LNCAP (cell line): Measurements from ENCODE around the gene GCNT1.

Experiments used
- TF ChIP-seq, protein P1 (sequence below): fragments of 450-650 bp; IDR thresholded peaks from 2 replicates; pipeline ENCODE4 v1.5.1; 2017; ENCODE audit warnings: mild to moderate bottlenecking

Gene GCNT1

DNA sequence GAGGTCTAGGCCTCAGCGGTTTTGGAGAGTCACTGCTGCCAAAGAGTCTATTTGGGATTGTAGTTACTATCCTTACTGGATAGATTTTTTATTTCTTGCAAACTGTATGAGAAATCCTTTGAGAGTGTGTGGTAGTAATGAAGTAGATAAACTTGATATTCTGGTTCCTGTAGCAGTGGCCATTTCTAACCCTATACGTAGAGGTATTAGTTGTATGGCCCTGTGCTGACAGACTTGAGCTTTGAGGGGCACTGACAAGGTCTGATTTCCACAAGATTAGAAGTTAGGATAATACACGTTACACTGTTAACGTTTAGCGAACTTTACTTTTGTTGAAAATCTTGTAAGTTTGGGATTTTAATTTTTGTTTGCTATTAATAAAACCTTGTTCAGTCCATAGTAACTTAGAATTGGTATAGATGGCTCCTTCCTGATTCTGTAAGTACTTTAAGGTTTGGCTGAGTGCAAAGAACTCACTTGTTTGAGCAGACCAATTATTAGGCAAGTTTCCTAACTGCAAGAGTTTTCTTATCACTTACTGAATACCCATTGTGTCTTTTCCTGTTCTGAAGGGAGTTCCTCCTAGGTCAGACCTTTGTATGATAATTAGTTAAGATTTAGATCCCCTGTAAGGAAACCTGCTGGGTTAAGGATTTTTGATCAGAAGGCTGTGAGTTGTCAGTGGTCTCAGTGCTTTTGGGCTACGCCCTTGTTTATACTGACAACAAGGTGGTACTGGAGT is 31.4 kb downstream of the GCNT1 start:
- TF ChIP-seq, protein P1, sequence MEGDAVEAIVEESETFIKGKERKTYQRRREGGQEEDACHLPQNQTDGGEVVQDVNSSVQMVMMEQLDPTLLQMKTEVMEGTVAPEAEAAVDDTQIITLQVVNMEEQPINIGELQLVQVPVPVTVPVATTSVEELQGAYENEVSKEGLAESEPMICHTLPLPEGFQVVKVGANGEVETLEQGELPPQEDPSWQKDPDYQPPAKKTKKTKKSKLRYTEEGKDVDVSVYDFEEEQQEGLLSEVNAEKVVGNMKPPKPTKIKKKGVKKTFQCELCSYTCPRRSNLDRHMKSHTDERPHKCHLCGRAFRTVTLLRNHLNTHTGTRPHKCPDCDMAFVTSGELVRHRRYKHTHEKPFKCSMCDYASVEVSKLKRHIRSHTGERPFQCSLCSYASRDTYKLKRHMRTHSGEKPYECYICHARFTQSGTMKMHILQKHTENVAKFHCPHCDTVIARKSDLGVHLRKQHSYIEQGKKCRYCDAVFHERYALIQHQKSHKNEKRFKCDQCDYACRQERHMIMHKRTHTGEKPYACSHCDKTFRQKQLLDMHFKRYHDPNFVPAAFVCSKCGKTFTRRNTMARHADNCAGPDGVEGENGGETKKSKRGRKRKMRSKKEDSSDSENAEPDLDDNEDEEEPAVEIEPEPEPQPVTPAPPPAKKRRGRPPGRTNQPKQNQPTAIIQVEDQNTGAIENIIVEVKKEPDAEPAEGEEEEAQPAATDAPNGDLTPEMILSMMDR, result no peak

DNA sequence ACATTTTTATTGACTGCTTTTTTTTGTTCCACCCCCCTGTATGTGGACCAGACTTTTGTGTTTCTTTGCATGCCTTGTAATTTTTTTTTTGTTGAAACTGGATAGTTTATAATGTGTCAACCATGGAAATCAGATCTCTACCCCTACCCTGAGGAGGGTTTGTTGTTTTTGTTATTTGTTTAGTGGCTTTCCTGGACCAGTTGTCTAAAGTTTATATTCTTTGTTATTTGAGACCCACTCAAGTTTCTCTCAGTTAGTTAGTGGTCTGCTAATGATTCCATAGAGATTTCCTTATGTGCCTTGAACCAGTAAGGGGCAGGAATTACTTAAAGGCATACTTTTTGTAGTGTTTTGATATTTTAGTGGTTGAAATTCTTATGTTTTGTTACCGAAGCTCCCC is 41.1 kb downstream of the GCNT1 start:
- TF ChIP-seq, protein P1, result no peak

DNA sequence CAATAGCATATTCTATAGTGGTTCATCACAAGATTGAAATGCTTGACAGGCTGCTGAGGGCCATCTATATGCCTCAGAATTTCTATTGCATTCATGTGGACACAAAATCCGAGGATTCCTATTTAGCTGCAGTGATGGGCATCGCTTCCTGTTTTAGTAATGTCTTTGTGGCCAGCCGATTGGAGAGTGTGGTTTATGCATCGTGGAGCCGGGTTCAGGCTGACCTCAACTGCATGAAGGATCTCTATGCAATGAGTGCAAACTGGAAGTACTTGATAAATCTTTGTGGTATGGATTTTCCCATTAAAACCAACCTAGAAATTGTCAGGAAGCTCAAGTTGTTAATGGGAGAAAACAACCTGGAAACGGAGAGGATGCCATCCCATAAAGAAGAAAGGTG is 43.8 kb downstream of the GCNT1 start:
- TF ChIP-seq, protein P1, result no peak

DNA sequence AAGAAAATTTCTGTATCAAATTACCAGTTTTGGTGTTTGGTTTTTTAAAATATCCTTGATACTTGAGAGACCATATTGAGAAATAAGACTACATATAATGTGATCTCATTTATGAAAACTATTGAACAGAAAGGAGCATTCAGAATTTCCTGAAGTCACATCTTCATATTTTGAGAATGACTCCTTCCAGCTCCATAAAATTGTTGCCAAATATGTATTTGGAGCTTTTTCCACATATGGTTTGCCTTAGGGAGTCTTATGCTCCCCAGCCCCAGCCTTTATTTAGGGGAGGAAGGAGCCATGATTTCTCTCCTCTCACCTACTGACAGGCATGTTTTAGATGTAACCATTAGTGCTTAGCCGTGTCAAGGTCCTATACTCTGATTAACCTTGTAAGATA is 51.1 kb downstream of the GCNT1 start:
- TF ChIP-seq, protein P1, result no peak

DNA sequence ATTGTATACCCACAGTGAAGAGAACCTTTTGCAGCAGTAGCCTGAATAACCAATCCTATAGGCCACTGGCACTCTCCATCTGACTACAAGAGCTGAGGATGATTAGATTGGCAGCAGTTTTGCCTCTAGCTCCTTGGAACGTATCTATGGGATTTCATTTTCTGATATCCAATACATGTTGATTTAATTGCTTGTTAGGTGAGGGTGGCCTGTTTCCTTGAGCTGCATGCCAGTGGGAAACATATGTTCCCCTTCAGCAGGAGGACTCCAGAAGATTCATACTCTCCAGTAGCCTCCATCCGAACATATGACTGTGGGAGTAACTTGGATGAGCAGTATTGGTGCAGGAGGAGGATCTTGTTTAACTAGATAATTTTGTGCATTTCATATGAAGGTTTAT is 51.5 kb downstream of the GCNT1 start:
- TF ChIP-seq, protein P1, result no peak

DNA sequence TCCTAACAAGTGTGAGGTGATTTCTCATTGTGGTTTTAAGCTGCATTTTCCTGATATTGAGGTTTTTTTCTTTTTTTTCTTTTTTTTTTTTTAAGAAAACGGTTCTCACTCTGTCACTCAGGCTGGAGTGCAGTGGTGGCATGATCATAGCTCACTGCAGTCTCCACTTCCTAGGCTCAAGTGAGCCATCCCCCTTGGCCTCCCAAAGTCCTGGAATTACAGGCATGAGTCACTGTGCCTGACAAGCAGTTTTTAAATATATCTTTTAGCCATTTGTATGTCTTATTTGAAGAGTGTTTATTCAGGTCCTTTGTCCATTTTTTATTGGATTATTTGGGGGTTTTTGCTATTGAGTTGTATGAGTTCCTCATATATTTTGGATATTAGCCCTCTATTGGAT is 53.8 kb downstream of the GCNT1 start:
- TF ChIP-seq, protein P1, result no peak

DNA sequence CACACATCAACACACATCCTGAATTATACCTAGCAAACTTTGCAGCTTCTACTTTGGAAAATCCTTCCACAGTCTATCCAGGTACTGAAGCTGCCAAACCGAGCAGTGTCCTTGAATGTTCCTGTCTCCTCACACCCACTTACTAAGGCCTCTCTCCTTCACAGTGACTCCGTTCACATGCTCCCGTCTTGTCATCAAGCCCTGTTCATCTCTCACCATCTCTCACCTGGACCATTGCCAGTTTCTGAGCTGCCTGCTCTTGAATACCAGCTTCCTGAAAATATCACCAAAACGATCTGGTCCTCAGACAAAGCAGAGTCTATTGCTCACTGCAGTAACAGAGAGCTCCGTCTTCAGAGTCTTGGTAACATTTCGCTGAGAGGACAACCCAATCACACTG is 57.4 kb downstream of the GCNT1 start:
- TF ChIP-seq, protein P1, result no peak

DNA sequence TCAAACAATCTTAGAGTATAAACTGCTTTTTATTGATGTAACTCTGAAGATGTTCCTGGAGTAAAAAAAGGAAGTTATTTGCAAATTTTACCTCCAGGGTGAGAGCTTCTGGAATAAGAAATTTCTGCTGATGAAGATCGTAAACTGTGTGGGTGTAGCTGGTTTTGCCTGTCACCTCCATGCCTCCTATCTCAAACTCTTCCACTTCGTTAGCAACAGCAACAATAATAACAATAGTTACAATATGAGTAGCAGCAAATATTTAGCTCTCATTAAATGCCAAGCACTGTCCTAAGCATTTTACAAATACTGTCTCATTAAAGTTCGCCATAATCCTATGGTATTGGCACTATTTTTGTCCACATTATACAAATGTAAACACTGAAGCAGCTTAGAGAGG is 57.9 kb downstream of the GCNT1 start:
- TF ChIP-seq, protein P1, result no peak
